Stomach (tissue), 9 donors: Measurements from ENCODE around the gene ADAMTSL4. TPM values are rescaled to one million over a fixed set of nuclear protein-coding genes. Genes with fewer than 3 reads are reported as not detected.

ENCODE experiments used
- DNase-seq, 2 donors: peaks; one replicate each; pipeline versions ENCODE4 v3.0.0 to v3.0.0-alpha.2; 2013 to 2019
- H3K27ac ChIP-seq, 5 donors: fragments of 200-600 bp in 4 of 5; sonication (generic) in 4 of 5; one replicate each; pipeline ENCODE4 v1.5.1; 2013 to 2019; ENCODE audit warnings: mild to moderate bottlenecking in 1 of 5, moderate library complexity in 1 of 5
- H3K27me3 ChIP-seq, 3 donors: fragments of 200-600 bp; sonication (generic); one replicate each; pipeline ENCODE4 v1.5.1; 2017 to 2019; ENCODE audit warnings: mixed run types in 1 of 3
- H3K36me3 ChIP-seq, 4 donors: fragments of 200-600 bp; sonication (generic); 1 replicate in 3 of 4; 2 replicates in 1 of 4; pipeline ENCODE4 v1.5.1; 2016 to 2019
- H3K4me1 ChIP-seq, 4 donors: fragments of 200-600 bp; sonication (generic); one replicate each; pipeline ENCODE4 v1.5.1; 2016 to 2019
- H3K4me3 ChIP-seq, 4 donors: fragments of 200-600 bp; sonication (generic) in 3 of 4; one replicate each; pipeline ENCODE4 v1.5.1; 2016 to 2019; ENCODE audit warnings: mild to moderate bottlenecking in 1 of 4
- H3K9me3 ChIP-seq, 4 donors: fragments of 200-600 bp; sonication (generic); one replicate each; pipeline ENCODE4 v1.5.1; 2016 to 2019
- CTCF ChIP-seq, 7 experiments: fragments of 450-650 bp in 4 of 7; fragments of 200-600 bp in 3 of 7; sonication (generic) in 3 of 7; IDR thresholded peaks; one replicate each; pipeline ENCODE4 v1.5.1; 2016 to 2019; ENCODE audit warnings: antibody characterized with exemption in 7 of 7, control low read depth in 2 of 7, mild to moderate bottlenecking in 1 of 7
- EP300 ChIP-seq: sonication (generic); formaldehyde crosslinking; IDR thresholded peaks from one replicate; pipeline ENCODE4 v1.6.1; 2017; ENCODE audit warnings: antibody characterized with exemption
- POLR2A ChIP-seq, 4 donors: fragments of 450-650 bp; IDR thresholded peaks; one replicate each; pipeline ENCODE4 v1.6.1; 2016; ENCODE audit warnings: antibody characterized with exemption in 4 of 4, control low read depth in 2 of 4, mild to moderate bottlenecking in 1 of 4, moderate library complexity in 1 of 4
- POLR2AphosphoS5 ChIP-seq, 3 donors: sonication (generic); formaldehyde crosslinking; IDR thresholded peaks; one replicate each; pipeline ENCODE4 v1.6.1; 2016; ENCODE audit warnings: antibody characterized with exemption in 3 of 3
- WGBS, 5 donors: extraction: QIAGEN DNeasy Blood & Tissue Kit in 3 of 5; methylation state at CpG; one replicate each; pipeline versions ENCODE4 v1.1.5 to v1.1.7; 2013 to 2018; 5-methylcytosine and 5-hydroxymethylcytosine counted together
- intact Hi-C: fragments of 100-400 bp; cut with DNase I; formaldehyde crosslinking; loops from one replicate; pipeline ENCODE4 v1.15.1; 2023; ENCODE audit warnings: low total_unique reads
- polyA plus RNA-seq, 3 donors: library from polyadenylated mRNA; stranded (reverse); fragments of 200-250 nt; gene quantifications; one replicate each; pipeline ENCODE4 v1.2.3, GENCODE V29; 2013
- total RNA-seq, 5 donors: library from RNA; depleted of rRNA; stranded (reverse); fragments of >200 nt; gene quantifications; one replicate each; pipeline versions ENCODE4 v1.1.0 to v1.2.3, GENCODE V29; 2014 to 2016
- donor health status: healthy with polysubstance abuse.
- donor health status: Bipolar disorder and iron deficiency.
- donor health status: healthy.

Gene ADAMTSL4
- total and polyA plus RNA-seq, 8 donors = 4.9 to 54.2 (median 10.2) TPM

DNA sequence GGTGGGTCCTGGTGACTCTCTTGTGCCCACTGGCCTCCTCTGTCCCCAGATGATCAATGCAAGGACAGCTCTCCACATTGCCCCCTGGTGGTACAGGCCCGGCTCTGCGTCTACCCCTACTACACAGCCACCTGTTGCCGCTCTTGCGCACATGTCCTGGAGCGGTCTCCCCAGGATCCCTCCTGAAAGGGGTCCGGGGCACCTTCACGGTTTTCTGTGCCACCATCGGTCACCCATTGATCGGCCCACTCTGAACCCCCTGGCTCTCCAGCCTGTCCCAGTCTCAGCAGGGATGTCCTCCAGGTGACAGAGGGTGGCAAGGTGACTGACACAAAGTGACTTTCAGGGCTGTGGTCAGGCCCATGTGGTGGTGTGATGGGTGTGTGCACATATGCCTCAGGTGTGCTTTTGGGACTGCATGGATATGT is 10.8 kb downstream of the ADAMTSL4 start:
- Histone ChIP-seq H3K4me1 (peaks cover 52 to 83% (median 69%) of the 10 kb centered on the region in 4 donors), H3K4me3 (peak overlapping the region; percentile 4 to 60 (median 40)), H3K27me3 (no peaks in the 10 kb centered on the region), H3K36me3 (peaks cover 0 to 39% (median 34%) of the 10 kb centered on the region in 4 donors), H3K27ac (peak overlapping the region; percentile 21 to 100 (median 100)), H3K9me3 (no peaks in the 10 kb centered on the region)
- WGBS, 5 donors = 14 to 22% (median 17%) methylated on average over 9 of the region's 9 CpGs
- TF ChIP-seq EP300 = no peak
- TF ChIP-seq POLR2A (IDR thresholded peaks at IDR 0.05) = no peak
- peak in 1 of 3 donors; percentile 56 for TF ChIP-seq POLR2AphosphoS5 (IDR thresholded peaks at IDR 0.05)
- peak in 5 of 7 experiments; percentile 86 to 97 (median 94) for TF ChIP-seq CTCF (IDR thresholded peaks at IDR 0.05)
- DNase-seq = peak; percentile 85 to 91
- intact Hi-C loops = no loop called here

- peak in 5 of 7 experiments; percentile 70 to 91 (median 88) for TF ChIP-seq CTCF (IDR thresholded peaks at IDR 0.05)
- TF ChIP-seq EP300 = no peak
- H3K27me3 ChIP-seq = no peaks in the 10 kb centered on the region
- no peaks in the 10 kb centered on the region for H3K9me3 ChIP-seq
- H3K4me1 ChIP-seq = peaks cover 59 to 90% (median 75%) of the 10 kb centered on the region in 4 donors
- intact Hi-C loops = no loop called here
- WGBS, 5 donors = 12 to 16% (median 15%) methylated on average over 17 of the region's 17 CpGs
- H3K36me3 ChIP-seq = peaks cover 0 to 32% (median 27%) of the 10 kb centered on the region in 4 donors
- peak; percentile 92 to 96 for DNase-seq
- peak overlapping the region; percentile 34 to 60 (median 47) for H3K4me3 ChIP-seq
- peak overlapping the region; percentile 92 to 100 (median 100) for H3K27ac ChIP-seq
Measured at GRCh38 chr1:150560576-150561253, 11.5 kb downstream of the ADAMTSL4 start.

DNA sequence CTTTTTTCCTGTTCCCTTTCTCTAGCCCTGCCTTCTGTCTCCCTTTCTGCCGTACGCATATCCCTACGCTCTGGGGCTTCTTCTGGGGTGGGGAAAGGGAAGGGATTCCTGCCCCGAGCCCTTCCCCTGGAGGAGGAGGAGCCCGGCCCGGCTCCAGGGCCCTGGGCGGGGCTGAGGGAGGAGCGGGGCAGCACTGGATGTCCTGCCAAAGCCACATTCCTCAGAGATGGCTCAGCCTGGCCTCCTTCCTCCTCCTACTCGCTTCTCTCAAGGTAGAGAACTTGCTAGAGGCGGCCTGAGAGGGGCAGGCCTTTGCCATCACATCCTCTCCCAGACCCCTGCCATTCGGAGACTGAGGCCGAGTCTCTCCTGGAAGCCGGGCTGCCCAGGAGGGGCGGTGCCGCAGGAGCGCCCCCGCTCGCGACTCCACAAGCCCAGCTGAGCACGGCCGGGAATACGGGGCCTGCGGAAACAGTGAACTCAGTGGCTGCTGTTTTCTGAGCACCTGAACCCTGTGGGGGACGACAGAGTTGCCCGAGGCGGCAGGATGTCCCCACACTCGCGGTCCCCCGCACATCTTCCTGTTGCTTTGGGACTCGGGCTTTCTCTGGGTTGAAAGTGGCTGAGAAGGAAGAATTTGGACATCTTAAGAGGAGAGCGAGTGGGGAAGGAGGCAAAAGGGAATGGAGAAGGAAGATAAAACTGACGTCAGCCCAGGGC is 12.2 kb downstream of the ADAMTSL4 start:
- Histone ChIP-seq H3K4me3 (peak overlapping the region; percentile 34 to 60 (median 47)), H3K27me3 (no peaks in the 10 kb centered on the region), H3K9me3 (no peaks in the 10 kb centered on the region), H3K4me1 (peaks cover 66 to 93% (median 79%) of the 10 kb centered on the region in 4 donors), H3K27ac (peak overlapping the region; percentile 92 to 100 (median 100)), H3K36me3 (peaks cover 0 to 26% (median 20%) of the 10 kb centered on the region in 4 donors)
- intact Hi-C loops = no loop called here
- TF ChIP-seq EP300 = peak; percentile 82
- TF ChIP-seq POLR2AphosphoS5 (IDR thresholded peaks at IDR 0.05) = peak; percentile 95 to 99 (median 99)
- TF ChIP-seq CTCF (IDR thresholded peaks at IDR 0.05) = peak in 2 of 7 experiments; percentile 10 to 39
- peak in 2 of 4 donors; percentile 80 to 85 for TF ChIP-seq POLR2A (IDR thresholded peaks at IDR 0.05)
- peak; percentile 96 to 98 for DNase-seq
- WGBS, 5 donors = 0 to 1% (median 0%) methylated on average over 23 to 32 of the region's 32 CpGs

DNA sequence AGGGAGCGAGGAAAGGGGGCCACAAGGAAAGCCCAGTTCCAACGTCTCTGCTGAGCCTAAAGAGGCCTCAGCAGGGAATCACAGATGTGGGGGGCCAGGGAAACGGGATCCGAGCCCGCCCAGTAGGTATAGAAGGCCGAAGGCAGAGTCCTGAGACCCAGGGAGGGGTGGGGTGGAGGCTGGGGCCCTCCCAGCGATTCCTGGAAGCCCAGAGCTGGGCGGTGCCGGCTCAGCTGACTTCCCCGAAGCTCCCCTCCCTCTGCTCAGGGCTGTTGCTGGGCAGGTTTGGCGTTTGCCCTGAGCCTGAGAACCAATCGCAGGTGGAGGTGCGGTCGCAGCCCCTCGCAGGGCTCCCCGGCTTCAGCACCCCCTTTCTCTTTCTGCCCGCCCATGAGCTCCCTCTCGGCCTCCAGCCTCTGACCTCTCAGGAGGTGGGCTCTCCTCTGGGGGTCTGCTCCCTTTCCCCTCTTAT is 12.8 kb downstream of the ADAMTSL4 start:
- H3K27ac ChIP-seq = peak overlapping the region; percentile 92 to 100 (median 100)
- 0% methylated on average over 6 to 18 of the region's 18 CpGs for WGBS, 5 donors
- no peaks in the 10 kb centered on the region for H3K27me3 ChIP-seq
- DNase-seq = peak; percentile 95 to 98
- H3K9me3 ChIP-seq = no peaks in the 10 kb centered on the region
- peaks cover 72 to 93% (median 83%) of the 10 kb centered on the region in 4 donors for H3K4me1 ChIP-seq
- intact Hi-C loops = no loop called here
- H3K36me3 ChIP-seq = peaks cover 0 to 20% (median 14%) of the 10 kb centered on the region in 4 donors
- TF ChIP-seq POLR2A (IDR thresholded peaks at IDR 0.05) = no peak
- peak; percentile 97 for TF ChIP-seq EP300
- peak; percentile 92 to 98 (median 97) for TF ChIP-seq POLR2AphosphoS5 (IDR thresholded peaks at IDR 0.05)
- H3K4me3 ChIP-seq = peak overlapping the region; percentile 34 to 60 (median 47)
